ENCODE data around the gene MUCL3.
"Not testable (repeated sequence)": the region's sequence is repeated elsewhere in the genome, so short reads cannot be mapped to it uniquely, and the experiment has no call there.

GRCh38 chr6:30902196-30902595 lies 38.6 kb upstream of the MUCL3 start:
- not testable (repeated sequence) for TF ChIP-seq CTCF (IDR thresholded peaks at IDR 0.05 in 4 of 5, conservative IDR thresholded peaks at IDR 0.05 in 1 of 5); POLR2A (IDR thresholded peaks at IDR 0.05)
